SK-N-SH (cell line): ENCODE results near the gene CAVIN1. TPM values are rescaled to one million over a fixed set of nuclear protein-coding genes. Genes with fewer than 3 reads are reported as not detected.
"Not testable (repeated sequence)": the region's sequence is repeated elsewhere in the genome, so short reads cannot be mapped to it uniquely, and the experiment has no call there.

Experiments used
- CTCF ChIA-PET: fragments of 300-600, 350-600 bp; formaldehyde crosslinking; extraction: SDS; loops from one replicate; lab custom pipeline; 2021; lab: Yijun Ruan, JAX
- POLR2A ChIA-PET: fragments of 350-600 bp; sonication (Branson Sonifier 250); formaldehyde crosslinking; extraction: SDS; loops from one replicate; lab custom pipeline; 2020; ENCODE audit warnings: antibody characterized with exemption, inconsistent platforms; lab: Yijun Ruan, JAX
- DNase-seq: peaks from one replicate; pipeline ENCODE4 v3.0.0; 2012
- H2AFZ ChIP-seq: fragments of 200-600 bp; sonication (generic); 2 replicates; pipeline ENCODE4 v1.8.1; 2016; ENCODE audit warnings: antibody characterized with exemption, mild to moderate bottlenecking, low read depth
- H3F3A ChIP-seq: fragments of 200-600 bp; sonication (generic); replicated peaks from 2 replicates; pipeline ENCODE3; 2016; ENCODE audit warnings: antibody characterized with exemption, mild to moderate bottlenecking; ENCODE audit not compliant: insufficient read depth
- H3K27ac ChIP-seq, 2 experiments: fragments of 200-500 bp in 1 of 2; fragments of 200-600 bp in 1 of 2; sonication (Bioruptor generic) in 1 of 2; sonication (generic), shearing (Covaris generic) in 1 of 2; 2 replicates each; pipeline versions ENCODE4 v1.5.1 to v1.6.1; 2014 to 2016; ENCODE audit warnings: low read depth in 2 of 2, inconsistent platforms in 1 of 2, low read length in 1 of 2, mild to moderate bottlenecking in 1 of 2, mixed read lengths in 1 of 2
- H3K27me3 ChIP-seq: fragments of 200-600 bp; sonication (generic), shearing (Covaris generic); 2 replicates; pipeline ENCODE4 v1.6.1; 2016; ENCODE audit warnings: mixed run types; ENCODE audit not compliant: insufficient read depth
- H3K36me3 ChIP-seq, 2 experiments: fragments of 200-500 bp in 1 of 2; fragments of 200-600 bp in 1 of 2; sonication (Bioruptor generic) in 1 of 2; sonication (generic) in 1 of 2; replicated peaks in 1 of 2; 2 replicates each; pipeline versions ENCODE3 to v1.5.1; 2014 to 2016; ENCODE audit warnings: low read length in 1 of 2, mild to moderate bottlenecking in 1 of 2; ENCODE audit not compliant: insufficient read depth in 2 of 2, control insufficient read depth in 1 of 2
- H3K4me1 ChIP-seq, 2 experiments: fragments of 200-500 bp in 1 of 2; fragments of 200-600 bp in 1 of 2; sonication (Bioruptor generic) in 1 of 2; sonication (generic), shearing (Covaris generic) in 1 of 2; 2 replicates each; pipeline versions ENCODE4 v1.5.1 to v1.6.1; 2014 to 2016; ENCODE audit warnings: low read depth in 1 of 2, low read length in 1 of 2, mixed run types in 1 of 2; ENCODE audit not compliant: insufficient read depth in 2 of 2, control insufficient read depth in 1 of 2
- H3K4me2 ChIP-seq: fragments of 200-600 bp; sonication (generic), shearing (Covaris generic); 2 replicates; pipeline ENCODE4 v1.6.1; 2017; ENCODE audit warnings: mixed run types
- H3K4me3 ChIP-seq, 2 experiments: fragments of 200-500 bp in 1 of 2; fragments of 200-600 bp in 1 of 2; sonication (Bioruptor generic) in 1 of 2; sonication (generic), shearing (Covaris generic) in 1 of 2; 2 replicates each; pipeline versions ENCODE4 v1.5.1 to v1.8.1; 2014 to 2016; ENCODE audit warnings: low read depth in 2 of 2, inconsistent platforms in 1 of 2, low read length in 1 of 2, mild to moderate bottlenecking in 1 of 2, mixed read lengths in 1 of 2, moderate library complexity in 1 of 2
- H3K79me2 ChIP-seq: fragments of 200-600 bp; sonication (generic); 2 replicates; pipeline ENCODE4 v1.8.1; 2017; ENCODE audit warnings: mild to moderate bottlenecking; ENCODE audit not compliant: insufficient read depth
- H3K9ac ChIP-seq: fragments of 200-600 bp; sonication (generic); 2 replicates; pipeline ENCODE4 v1.6.1; 2017; ENCODE audit warnings: mixed run types
- H3K9me2 ChIP-seq: fragments of 200-600 bp; sonication (generic); 2 replicates; pipeline ENCODE4 v1.6.1; 2017; ENCODE audit warnings: mixed run types
- H3K9me3 ChIP-seq: fragments of 200-600 bp; sonication (generic); 2 replicates; pipeline ENCODE4 v1.6.1; 2017; ENCODE audit warnings: mixed run types, mild to moderate bottlenecking, moderate library complexity
- H4K20me1 ChIP-seq: fragments of 200-600 bp; sonication (generic); 2 replicates; pipeline ENCODE4 v1.6.1; 2017; ENCODE audit warnings: mild to moderate bottlenecking, mixed run types; ENCODE audit not compliant: insufficient read depth
- EP300 ChIP-seq, 2 experiments: IDR thresholded peaks; 2 replicates each; pipeline versions ENCODE4 v1.4.0 to v1.6.1; 2012; ENCODE audit warnings: borderline replicate concordance in 1 of 2, low read depth in 1 of 2, low read length in 1 of 2
- FOSL2 ChIP-seq: IDR thresholded peaks from 2 replicates; pipeline ENCODE4 v1.4.0; 2012; ENCODE audit warnings: low read depth, mild to moderate bottlenecking, moderate library complexity, borderline replicate concordance
- FOXJ3 ChIP-seq: sonication (generic); formaldehyde crosslinking; IDR thresholded peaks from 2 replicates; pipeline ENCODE4 v1.5.1; 2020; ENCODE audit warnings: mild to moderate bottlenecking, missing genetic modification reagents
- FOXM1 ChIP-seq: IDR thresholded peaks from 2 replicates; pipeline ENCODE4 v1.4.0; 2012; ENCODE audit warnings: low read depth, mild to moderate bottlenecking
- GABPA ChIP-seq: IDR thresholded peaks from 2 replicates; pipeline ENCODE4 v1.4.0; 2012; ENCODE audit warnings: low read depth, mild to moderate bottlenecking
- JUND ChIP-seq: IDR thresholded peaks from 2 replicates; pipeline ENCODE4 v1.4.0; 2012
- MEF2A ChIP-seq: IDR thresholded peaks from 2 replicates; pipeline ENCODE4 v1.4.0; 2012; ENCODE audit warnings: low read depth, borderline replicate concordance
- MXI1 ChIP-seq: IDR thresholded peaks from 2 replicates; pipeline ENCODE4 v1.6.1; 2012; ENCODE audit warnings: mild to moderate bottlenecking, low read depth, low read length, improper control_type of control experiment
- POLR2AphosphoS5 ChIP-seq: IDR thresholded peaks from 2 replicates; pipeline ENCODE4 v1.6.1; 2012; ENCODE audit warnings: low read depth, low read length
- RFX5 ChIP-seq: IDR thresholded peaks from 2 replicates; pipeline ENCODE4 v1.6.1; 2012; ENCODE audit warnings: mild to moderate bottlenecking, improper control_type of control experiment, low read length
- RXRA ChIP-seq: IDR thresholded peaks from 2 replicates; pipeline ENCODE4 v1.4.0; 2012; ENCODE audit warnings: low read depth, mild to moderate bottlenecking, borderline replicate concordance
- SIN3A ChIP-seq: IDR thresholded peaks from 2 replicates; pipeline ENCODE4 v1.6.1; 2012; ENCODE audit warnings: low read depth, mild to moderate bottlenecking, low read length, moderate library complexity, borderline replicate concordance
- TCF12 ChIP-seq: IDR thresholded peaks from 2 replicates; pipeline ENCODE4 v1.4.0; 2012
- TEAD4 ChIP-seq: IDR thresholded peaks from 2 replicates; pipeline ENCODE4 v1.4.0; 2012; ENCODE audit warnings: mild to moderate bottlenecking, borderline replicate concordance; ENCODE audit not compliant: insufficient read depth
- ZBTB33 ChIP-seq: IDR thresholded peaks from 2 replicates; pipeline ENCODE4 v1.4.0; 2012; ENCODE audit warnings: low read depth, borderline replicate concordance
- WGBS: methylation state at CpG from one replicate; pipeline ENCODE4 v1.1.6; 2017; ENCODE audit warnings: low lambda C conversion rate; 5-methylcytosine and 5-hydroxymethylcytosine counted together
- polyA plus RNA-seq, 3 experiments: library from polyadenylated mRNA; depleted of rRNA; stranded (reverse); fragments of >200 nt; gene quantifications; 2 replicates each; pipeline ENCODE4 v1.2.3, GENCODE V29; 2012
- TF ChIP-seq, protein P1 (sequence below): IDR thresholded peaks from 2 replicates; pipeline ENCODE4 v1.6.1; 2012; ENCODE audit warnings: mild to moderate bottlenecking, low read depth, low read length, moderate library complexity

CAVIN1 gene
- polyA plus RNA-seq, 1 of the 3 experiments (the other 2 are of a cell fraction), result 290 TPM

DNA sequence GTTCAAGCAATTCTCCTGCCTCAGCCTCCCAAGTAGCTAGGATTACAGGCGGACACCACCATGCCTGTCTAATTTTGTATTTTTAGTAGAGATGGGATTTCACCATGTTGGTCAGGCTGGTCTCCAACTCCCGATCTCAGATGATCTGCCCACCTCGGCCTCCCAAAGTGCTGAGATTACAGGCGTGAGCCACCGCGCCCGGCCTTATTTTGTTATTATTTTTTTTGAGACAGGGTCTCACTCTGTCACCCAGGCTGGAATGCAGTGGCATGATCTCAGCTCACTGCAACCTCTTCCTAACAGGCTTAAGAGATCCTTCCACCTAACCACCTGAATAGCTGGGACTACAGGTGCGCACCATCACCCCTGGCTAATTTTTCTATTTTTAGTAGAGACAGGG lies 27.5 kb downstream of the CAVIN1 start:
- H3K79me2 ChIP-seq, H3K4me2 ChIP-seq, H3K9ac ChIP-seq, H4K20me1 ChIP-seq, H3K27ac ChIP-seq, H3K27me3 ChIP-seq, H3K4me1 ChIP-seq, H3K36me3 ChIP-seq, H3K9me2 ChIP-seq, H3K4me3 ChIP-seq, H3K9me3 ChIP-seq, DNase-seq, POLR2A ChIA-PET, H2AFZ ChIP-seq: not testable (repeated sequence)
- CTCF ChIA-PET, result interaction anchor here (1.3 to 26.0 kb wide), 2 partner anchors 10 to 77 kb away, joined by 8 to 683 read pairs; no protein-coding TSS in a partner anchor
- H3F3A ChIP-seq, result peaks cover 26% of the 10 kb centered on the region
- WGBS, result 97% methylated on average over 8 of the region's 8 CpGs

GRCh38 chr17:42394838-42395237 lies 28.2 kb downstream of the CAVIN1 start:
- Histone ChIP-seq H3K4me3 (no peak overlapping the region), H3K9me3 (no peaks in the 10 kb centered on the region), H3K79me2 (peaks cover 6% of the 10 kb centered on the region; the same call in 1 of the 2 replicates), H2AFZ (no peak overlapping the region), H3K9me2 (no peaks in the 10 kb centered on the region), H3F3A (peaks cover 22% of the 10 kb centered on the region), H3K4me1 (peaks cover 0 to 1% of the 10 kb centered on the region in 2 experiments; a peak in 1 of 4 replicates), H3K27me3 (no peaks in the 10 kb centered on the region), H3K36me3 (no peaks in the 10 kb centered on the region), H3K4me2 (no peak overlapping the region), H4K20me1 (peaks cover 1% of the 10 kb centered on the region; the same call in 1 of the 2 replicates), H3K27ac (no peak overlapping the region), H3K9ac (no peak overlapping the region)
- WGBS, result 94% methylated on average over 4 of the region's 4 CpGs
- POLR2A ChIA-PET, result no interaction called here
- no peak for DNase-seq
- CTCF ChIA-PET, result interaction anchor here (1.3 to 26.0 kb wide), 2 partner anchors 11 to 76 kb away, joined by 8 to 683 read pairs; no protein-coding TSS in a partner anchor
- TF ChIP-seq FOXJ3 (CRISPR knock-in tag) (no peak), GABPA (no peak), FOXM1 (no peak), JUND (no peak), POLR2AphosphoS5 (no peak), RFX5 (no peak), SIN3A (no peak), TEAD4 (no peak), FOSL2 (no peak), MXI1 (no peak), TCF12 (no peak), MEF2A (no peak), RXRA (no peak), EP300 (IDR thresholded peaks at IDR 0.05; ENCODE audit: borderline replicate concordance in 1 of 2, low read depth in 1 of 2, low read length in 1 of 2) (no peak), ZBTB33 (no peak)
- TF ChIP-seq, protein P1, sequence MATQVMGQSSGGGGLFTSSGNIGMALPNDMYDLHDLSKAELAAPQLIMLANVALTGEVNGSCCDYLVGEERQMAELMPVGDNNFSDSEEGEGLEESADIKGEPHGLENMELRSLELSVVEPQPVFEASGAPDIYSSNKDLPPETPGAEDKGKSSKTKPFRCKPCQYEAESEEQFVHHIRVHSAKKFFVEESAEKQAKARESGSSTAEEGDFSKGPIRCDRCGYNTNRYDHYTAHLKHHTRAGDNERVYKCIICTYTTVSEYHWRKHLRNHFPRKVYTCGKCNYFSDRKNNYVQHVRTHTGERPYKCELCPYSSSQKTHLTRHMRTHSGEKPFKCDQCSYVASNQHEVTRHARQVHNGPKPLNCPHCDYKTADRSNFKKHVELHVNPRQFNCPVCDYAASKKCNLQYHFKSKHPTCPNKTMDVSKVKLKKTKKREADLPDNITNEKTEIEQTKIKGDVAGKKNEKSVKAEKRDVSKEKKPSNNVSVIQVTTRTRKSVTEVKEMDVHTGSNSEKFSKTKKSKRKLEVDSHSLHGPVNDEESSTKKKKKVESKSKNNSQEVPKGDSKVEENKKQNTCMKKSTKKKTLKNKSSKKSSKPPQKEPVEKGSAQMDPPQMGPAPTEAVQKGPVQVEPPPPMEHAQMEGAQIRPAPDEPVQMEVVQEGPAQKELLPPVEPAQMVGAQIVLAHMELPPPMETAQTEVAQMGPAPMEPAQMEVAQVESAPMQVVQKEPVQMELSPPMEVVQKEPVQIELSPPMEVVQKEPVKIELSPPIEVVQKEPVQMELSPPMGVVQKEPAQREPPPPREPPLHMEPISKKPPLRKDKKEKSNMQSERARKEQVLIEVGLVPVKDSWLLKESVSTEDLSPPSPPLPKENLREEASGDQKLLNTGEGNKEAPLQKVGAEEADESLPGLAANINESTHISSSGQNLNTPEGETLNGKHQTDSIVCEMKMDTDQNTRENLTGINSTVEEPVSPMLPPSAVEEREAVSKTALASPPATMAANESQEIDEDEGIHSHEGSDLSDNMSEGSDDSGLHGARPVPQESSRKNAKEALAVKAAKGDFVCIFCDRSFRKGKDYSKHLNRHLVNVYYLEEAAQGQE, result no peak
